ENCODE measurements around the gene RNF128. TPM values are rescaled to one million over a fixed set of nuclear protein-coding genes. Genes with fewer than 3 reads are reported as not detected.

RNF128 gene
- total RNA-seq, 2 experiments from 2014 or later, result not detected

DNA sequence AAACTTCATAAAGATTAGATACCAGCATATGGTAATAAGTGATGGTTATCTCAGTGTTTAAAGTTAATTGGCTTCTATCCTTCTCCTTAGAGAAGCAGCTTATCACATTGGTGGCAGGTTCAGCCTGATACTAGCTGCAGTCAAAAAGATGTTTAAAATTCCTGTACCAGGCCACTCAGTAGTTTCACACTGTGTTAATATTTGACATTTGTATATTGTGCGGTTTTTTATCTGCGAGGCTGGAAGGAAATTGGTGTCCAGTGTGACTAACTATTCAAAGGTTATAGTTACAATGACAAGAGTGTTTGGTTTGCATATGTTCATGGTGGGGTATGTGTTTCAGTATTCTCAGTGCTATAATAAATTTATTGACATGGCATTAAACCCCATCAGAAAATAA lies 48.5 kb downstream of the RNF128 start:
- no peak for ATAC-seq
- no peaks in the 10 kb centered on the region for H3K4me1 Mint-ChIP-seq (ENCODE audit: low read depth)
- DNase-seq, result no peak
- no peaks in the 10 kb centered on the region for H3K36me3 Mint-ChIP-seq (ENCODE audit: low read depth)
- no peak overlapping the region for H3K4me3 Mint-ChIP-seq
- TF ChIP-seq, protein P1, sequence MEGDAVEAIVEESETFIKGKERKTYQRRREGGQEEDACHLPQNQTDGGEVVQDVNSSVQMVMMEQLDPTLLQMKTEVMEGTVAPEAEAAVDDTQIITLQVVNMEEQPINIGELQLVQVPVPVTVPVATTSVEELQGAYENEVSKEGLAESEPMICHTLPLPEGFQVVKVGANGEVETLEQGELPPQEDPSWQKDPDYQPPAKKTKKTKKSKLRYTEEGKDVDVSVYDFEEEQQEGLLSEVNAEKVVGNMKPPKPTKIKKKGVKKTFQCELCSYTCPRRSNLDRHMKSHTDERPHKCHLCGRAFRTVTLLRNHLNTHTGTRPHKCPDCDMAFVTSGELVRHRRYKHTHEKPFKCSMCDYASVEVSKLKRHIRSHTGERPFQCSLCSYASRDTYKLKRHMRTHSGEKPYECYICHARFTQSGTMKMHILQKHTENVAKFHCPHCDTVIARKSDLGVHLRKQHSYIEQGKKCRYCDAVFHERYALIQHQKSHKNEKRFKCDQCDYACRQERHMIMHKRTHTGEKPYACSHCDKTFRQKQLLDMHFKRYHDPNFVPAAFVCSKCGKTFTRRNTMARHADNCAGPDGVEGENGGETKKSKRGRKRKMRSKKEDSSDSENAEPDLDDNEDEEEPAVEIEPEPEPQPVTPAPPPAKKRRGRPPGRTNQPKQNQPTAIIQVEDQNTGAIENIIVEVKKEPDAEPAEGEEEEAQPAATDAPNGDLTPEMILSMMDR (IDR thresholded peaks at IDR 0.05), result no peak
- no peaks in the 10 kb centered on the region for H3K9me3 Mint-ChIP-seq
- CTCF ChIA-PET, result no interaction called here
- intact Hi-C loops (cut with micrococcal nuclease), result no loop called here
- H3K27ac Mint-ChIP-seq, result no peak overlapping the region
- no peaks in the 10 kb centered on the region for H3K27me3 Mint-ChIP-seq
- POLR2A ChIA-PET, result no interaction called here

DNA sequence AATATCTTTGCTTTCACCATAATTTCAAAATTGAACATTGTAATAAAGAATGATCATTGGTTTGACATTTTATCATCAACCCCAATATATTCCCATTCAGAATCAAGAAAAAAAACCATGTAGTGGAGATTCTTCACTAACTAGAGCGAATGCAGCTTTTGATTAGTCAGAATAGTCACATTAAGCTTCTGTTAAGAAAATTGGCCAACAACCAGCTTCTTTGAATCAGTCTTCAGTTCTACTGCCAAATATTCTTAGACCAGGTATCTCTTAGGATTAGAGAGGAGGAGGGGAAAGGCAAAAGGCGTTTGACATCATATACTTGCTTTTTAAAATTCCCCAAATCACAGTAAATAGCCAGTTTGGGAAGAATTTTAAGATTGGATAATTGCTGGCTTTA lies 53.8 kb downstream of the RNF128 start:
- ChIA-PET CTCF (no interaction called here), POLR2A (no interaction called here)
- H3K4me1 Mint-ChIP-seq (ENCODE audit: low read depth), result no peaks in the 10 kb centered on the region
- peaks cover 5% of the 10 kb centered on the region for H3K27me3 Mint-ChIP-seq
- H3K4me3 Mint-ChIP-seq, result no peak overlapping the region
- H3K9me3 Mint-ChIP-seq, result no peaks in the 10 kb centered on the region
- DNase-seq (no peak), ATAC-seq (no peak)
- TF ChIP-seq, protein P1 (IDR thresholded peaks at IDR 0.05), result no peak
- H3K27ac Mint-ChIP-seq, result no peak overlapping the region
- H3K36me3 Mint-ChIP-seq (ENCODE audit: low read depth), result no peaks in the 10 kb centered on the region
- intact Hi-C loops (cut with micrococcal nuclease), result no loop called here

DNA sequence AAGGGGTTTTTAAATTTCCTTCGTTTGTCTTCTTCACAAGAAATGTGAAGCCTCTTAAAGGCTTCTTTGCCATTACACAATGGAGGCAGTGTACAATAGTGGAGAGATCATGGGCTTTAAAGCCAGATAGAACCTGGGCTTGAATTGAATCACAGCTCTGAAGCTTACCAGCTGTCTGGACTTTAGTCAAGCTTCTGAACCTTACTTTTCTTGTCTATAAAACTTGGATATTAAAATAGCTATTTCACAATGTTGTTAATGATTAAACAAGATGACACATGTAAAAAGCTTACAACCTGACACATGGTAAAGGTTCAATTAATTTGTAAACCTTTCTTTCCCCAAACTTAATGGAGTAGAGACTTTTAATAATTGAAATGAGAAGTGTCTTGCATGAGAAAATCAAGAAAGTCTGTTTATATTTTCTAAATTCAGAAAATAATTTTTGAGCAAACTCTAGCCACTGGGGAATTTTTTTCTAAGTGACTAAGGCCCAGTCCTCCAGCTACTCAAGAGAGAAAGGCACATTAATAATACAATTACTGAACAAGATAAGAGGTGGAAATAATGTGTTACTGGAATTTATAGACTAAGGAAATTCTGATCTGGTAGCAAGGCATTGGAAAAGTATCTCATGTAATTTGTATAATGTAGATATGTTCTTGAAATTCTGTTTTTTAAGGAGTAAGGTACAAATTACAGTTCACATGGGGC lies 54.3 kb downstream of the RNF128 start:
- Mint-ChIP-seq H3K36me3 (ENCODE audit: low read depth) (no peaks in the 10 kb centered on the region), H3K27ac (no peak overlapping the region), H3K9me3 (no peaks in the 10 kb centered on the region), H3K4me3 (no peak overlapping the region), H3K27me3 (peaks cover 8% of the 10 kb centered on the region), H3K4me1 (ENCODE audit: low read depth) (no peaks in the 10 kb centered on the region)
- TF ChIP-seq, protein P1 (IDR thresholded peaks at IDR 0.05), result no peak
- ChIA-PET POLR2A (no interaction called here), CTCF (no interaction called here)
- DNase-seq (no peak), ATAC-seq (no peak)
- intact Hi-C loops (cut with micrococcal nuclease), result no loop called here

DNA sequence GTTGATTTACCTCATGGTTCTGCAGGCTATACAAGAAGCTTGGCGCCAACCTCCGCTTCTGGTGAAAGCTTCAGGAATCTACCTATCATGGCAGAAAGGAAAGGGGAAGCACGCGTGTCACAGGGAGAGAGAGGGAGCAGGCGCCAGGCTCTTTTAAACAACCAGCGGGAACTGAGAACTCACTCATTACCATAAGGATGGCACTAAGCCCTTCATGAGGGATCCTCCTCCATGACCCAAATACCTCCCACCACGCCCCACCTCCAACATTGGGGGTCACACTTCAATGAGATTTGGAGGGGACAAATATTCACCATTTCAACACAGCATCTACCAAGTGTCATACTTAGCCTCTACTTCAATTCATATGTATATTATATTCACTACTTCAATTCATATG lies 57.2 kb downstream of the RNF128 start:
- H3K27ac Mint-ChIP-seq, result no peak overlapping the region
- H3K4me1 Mint-ChIP-seq (ENCODE audit: low read depth), result no peaks in the 10 kb centered on the region
- ChIA-PET CTCF (interaction anchor here (1.2 kb wide), 1 partner anchor 303 kb away, joined by 3 read pairs; no protein-coding TSS in a partner anchor), POLR2A (no interaction called here)
- H3K27me3 Mint-ChIP-seq, result peaks cover 9% of the 10 kb centered on the region
- no peak for ATAC-seq
- intact Hi-C loops (cut with micrococcal nuclease), result no loop called here
- no peaks in the 10 kb centered on the region for H3K36me3 Mint-ChIP-seq (ENCODE audit: low read depth)
- TF ChIP-seq, protein P1 (IDR thresholded peaks at IDR 0.05), result no peak
- H3K9me3 Mint-ChIP-seq, result no peaks in the 10 kb centered on the region
- H3K4me3 Mint-ChIP-seq, result no peak overlapping the region
- no peak for DNase-seq

DNA sequence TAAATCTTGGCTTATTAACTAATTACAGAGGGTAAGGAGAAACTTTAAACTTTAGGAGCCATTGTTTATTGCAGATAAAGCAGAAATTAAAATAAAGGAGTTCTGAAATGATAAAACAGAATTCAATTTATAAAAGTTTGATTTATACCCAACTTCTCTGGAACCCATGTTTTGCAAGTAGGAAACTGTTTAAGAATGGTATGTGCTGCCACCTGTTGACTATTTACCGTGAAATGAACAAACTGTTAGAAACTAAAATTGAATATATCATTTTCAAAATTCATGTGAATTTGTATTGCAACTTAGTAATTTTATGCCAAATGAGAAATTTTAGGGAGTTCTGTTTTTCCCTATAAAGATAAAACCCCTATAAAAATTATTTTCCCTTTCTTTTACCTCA lies 65.0 kb downstream of the RNF128 start:
- intact Hi-C loops (cut with micrococcal nuclease), result loop anchor here (5.0 kb wide), 1 partner anchor 309 kb away; no protein-coding TSS in a partner anchor
- ATAC-seq (no peak), DNase-seq (no peak)
- Mint-ChIP-seq H3K4me3 (no peak overlapping the region), H3K27me3 (peaks cover 1% of the 10 kb centered on the region), H3K4me1 (ENCODE audit: low read depth) (no peaks in the 10 kb centered on the region), H3K9me3 (no peaks in the 10 kb centered on the region), H3K36me3 (ENCODE audit: low read depth) (no peaks in the 10 kb centered on the region), H3K27ac (no peak overlapping the region)
- TF ChIP-seq, protein P1 (IDR thresholded peaks at IDR 0.05), result no peak
- POLR2A ChIA-PET, result no interaction called here
- CTCF ChIA-PET, result interaction anchor here (1.5 kb wide), 1 partner anchor 310 kb away, joined by 5 read pairs; no protein-coding TSS in a partner anchor

All from activated CD8-positive, alpha-beta T cell treated with anti-CD3 and anti-CD28 coated beads for 36 hours (primary cell).